NCI-H2081 treated with DMSO at 0.1 percent for 48 hours (cell line): ENCODE measurements around the gene SYN1.

ENCODE experiments used
- DNase-seq: peaks from one replicate; lab custom pipeline; 2025; lab: John Stamatoyannopoulos, UW

Gene SYN1

GRCh38 chrX:47595716-47596251, 23.9 kb downstream of the SYN1 start:
- no peak for DNase-seq

GRCh38 chrX:47593522-47593921, 26.1 kb downstream of the SYN1 start:
- DNase-seq = no peak

GRCh38 chrX:47590984-47591383, 28.7 kb downstream of the SYN1 start:
- DNase-seq = no peak

GRCh38 chrX:47587906-47588735, 31.5 kb downstream of the SYN1 start:
- no peak for DNase-seq

GRCh38 chrX:47587091-47587891, 32.4 kb downstream of the SYN1 start:
- no peak for DNase-seq

GRCh38 chrX:47586043-47586787, 33.4 kb downstream of the SYN1 start:
- DNase-seq = no peak

GRCh38 chrX:47585273-47585672, 34.4 kb downstream of the SYN1 start:
- no peak for DNase-seq

- no peak for DNase-seq
Observed at GRCh38 chrX:47584714-47585113, 34.9 kb downstream of the SYN1 start.

GRCh38 chrX:47583240-47583861, 36.3 kb downstream of the SYN1 start:
- DNase-seq = no peak

GRCh38 chrX:47581731-47582647, 37.7 kb downstream of the SYN1 start, which contains the start of gene TIMP1:
TSS of gene TIMP1 (plus strand) at chrX:47582436. CDS start at chrX:47583416, 980 bp downstream.
- no peak for DNase-seq

GRCh38 chrX:47579537-47579936, 40.1 kb downstream of the SYN1 start:
- no peak for DNase-seq

- DNase-seq = no peak
Observed at GRCh38 chrX:47578692-47579091, 41.0 kb downstream of the SYN1 start.

GRCh38 chrX:47577901-47578300, 41.8 kb downstream of the SYN1 start:
- DNase-seq = no peak

GRCh38 chrX:47577424-47577823, 42.2 kb downstream of the SYN1 start:
- no peak for DNase-seq

GRCh38 chrX:47576021-47576898, 43.4 kb downstream of the SYN1 start:
- DNase-seq = no peak

- DNase-seq = no peak
Observed at GRCh38 chrX:47574547-47575301, 44.9 kb downstream of the SYN1 start.

- no peak for DNase-seq
Observed at GRCh38 chrX:47574076-47574546, 45.5 kb downstream of the SYN1 start.

GRCh38 chrX:47573341-47574075, 46.1 kb downstream of the SYN1 start:
- DNase-seq = no peak
